HG02981 (cell line): ENCODE measurements around the gene SUV39H2.
"Not testable (repeated sequence)": the region's sequence is repeated elsewhere in the genome, so short reads cannot be mapped to it uniquely, and the experiment has no call there.

Source experiments
- ATAC-seq: cut with Tn5 transposase; IDR thresholded peaks from one replicate; pipeline ENCODE4 v1.9.1; 2021; ENCODE audit warnings: mild to moderate bottlenecking, moderate library complexity; ENCODE audit not compliant: unreplicated experiment

Gene SUV39H2

GRCh38 chr10:14878266-14879123 is at the start of gene SUV39H2:
TSS of gene SUV39H2 (plus strand) at chr10:14878866. CDS start at chr10:14878889, 23 bp downstream.
- ATAC-seq, result peak; percentile 91

GRCh38 chr10:14833106-14833505 is 45.6 kb upstream of the SUV39H2 start:
- ATAC-seq, result no peak

- ATAC-seq, result no peak
These were observed 42.5 kb upstream of the SUV39H2 start for GRCh38 chr10:14836208-14836607.

GRCh38 chr10:14837003-14837756 is 41.5 kb upstream of the SUV39H2 start:
- ATAC-seq, result no peak

GRCh38 chr10:14837757-14838581 is 40.7 kb upstream of the SUV39H2 start, which contains the start of the genes CDNF, HSPA14 and MSANTD7:
TSS of gene CDNF (minus strand) at chr10:14838037. CDS start at chr10:14837946, 91 bp downstream.
TSS of gene HSPA14 (plus strand) at chr10:14838306. CDS start at chr10:14838403, 97 bp downstream.
TSS of gene MSANTD7 (plus strand) at chr10:14838306. CDS start at chr10:14842285, 3,979 bp downstream.
- ATAC-seq, result peak; percentile 88

- ATAC-seq, result no peak
These were observed 39.9 kb upstream of the SUV39H2 start for GRCh38 chr10:14838582-14839304.

- no peak for ATAC-seq
These were observed 39.4 kb upstream of the SUV39H2 start for GRCh38 chr10:14839305-14839695.

GRCh38 chr10:14840178-14840577 is 38.5 kb upstream of the SUV39H2 start:
- ATAC-seq, result no peak

- ATAC-seq, result no peak
These were observed 35.2 kb upstream of the SUV39H2 start for GRCh38 chr10:14843327-14843988.

- ATAC-seq, result no peak
These were observed 33.7 kb upstream of the SUV39H2 start for GRCh38 chr10:14844948-14845347.

GRCh38 chr10:14852236-14852635 is 26.4 kb upstream of the SUV39H2 start:
- ATAC-seq, result no peak

- ATAC-seq, result no peak
These were observed 23.2 kb upstream of the SUV39H2 start for GRCh38 chr10:14855453-14855852.

- ATAC-seq, result no peak
These were observed 20.2 kb upstream of the SUV39H2 start for GRCh38 chr10:14858338-14858960.

GRCh38 chr10:14859043-14859442 is 19.6 kb upstream of the SUV39H2 start:
- no peak for ATAC-seq

- no peak for ATAC-seq
These were observed 18.9 kb upstream of the SUV39H2 start for GRCh38 chr10:14859775-14860174.

GRCh38 chr10:14860791-14861190 is 17.9 kb upstream of the SUV39H2 start:
- no peak for ATAC-seq

GRCh38 chr10:14864466-14864865 is 14.2 kb upstream of the SUV39H2 start:
- ATAC-seq, result not testable (repeated sequence)

GRCh38 chr10:14864871-14865270 is 13.8 kb upstream of the SUV39H2 start:
- ATAC-seq, result not testable (repeated sequence)

- no peak for ATAC-seq
These were observed 5.4 kb upstream of the SUV39H2 start for GRCh38 chr10:14873090-14873760.
